Pancreas (tissue), 10 donors: ENCODE results near the gene WDR77. TPM values are rescaled to one million over a fixed set of nuclear protein-coding genes. Genes with fewer than 3 reads are reported as not detected.

Experiments used
- ATAC-seq, 4 donors: fragments of 200-7000 bp; cut with Tn5 transposase; one replicate each; pipeline versions ENCODE4 v1.8.0 to v1.9.1; 2020; ENCODE audit warnings: mild to moderate bottlenecking in 4 of 4, moderate library complexity in 4 of 4
- DNase-seq, 6 donors: peaks; one replicate each; pipeline ENCODE4 v3.0.0-alpha.2; 2020
- FAIRE-seq: peaks from 2 replicates; lab custom pipeline; 2012; peaks lifted over from hg19 to GRCh38; lab: Jason Lieb, UNC
- H3K27ac ChIP-seq, 4 donors: fragments of 200-600 bp; sonication (generic); 1 replicate in 3 of 4; 2 replicates in 1 of 4; pipeline versions ENCODE4 v1.5.0 to v1.8.0; 2020
- H3K27me3 ChIP-seq, 4 donors: fragments of 200-600 bp; one replicate each; pipeline ENCODE4 v1.8.0; 2021
- H3K36me3 ChIP-seq, 3 donors: fragments of 200-600 bp; sonication (generic) in 1 of 3; one replicate each; pipeline versions ENCODE4 v1.5.0 to v1.8.0; 2020 to 2021
- H3K4me1 ChIP-seq, 3 donors: fragments of 200-600 bp; one replicate each; pipeline ENCODE4 v1.8.0; 2021
- H3K4me3 ChIP-seq, 4 donors: fragments of 200-600 bp; sonication (generic) in 2 of 4; one replicate each; pipeline versions ENCODE4 v1.5.0 to v1.8.0; 2020 to 2021
- H3K9me3 ChIP-seq, 4 donors: fragments of 200-600 bp; one replicate each; pipeline ENCODE4 v1.8.0; 2021
- CTCF ChIP-seq, 4 donors: fragments of 200-600 bp; sonication (generic) in 3 of 4; IDR thresholded peaks; one replicate each; pipeline versions ENCODE4 v1.5.0 to v1.8.0; 2021; ENCODE audit warnings: antibody characterized with exemption in 4 of 4
- WGBS, 2 donors: extraction: QIAGEN DNeasy Blood & Tissue Kit; methylation state at CpG; one replicate each; pipeline ENCODE4 v1.1.7; 2013; 5-methylcytosine and 5-hydroxymethylcytosine counted together
- intact Hi-C, 3 donors: fragments of 100-400 bp; cut with DNase I; formaldehyde crosslinking; loops; one replicate each; pipeline versions ENCODE4 v1.11.1 to v1.14.2; 2022
- polyA plus RNA-seq, 2 donors: library from polyadenylated mRNA; stranded (reverse); fragments of 200-250 nt; gene quantifications; one replicate each; pipeline ENCODE4 v1.2.3, GENCODE V29; 2013
- total RNA-seq, 6 donors: library from RNA; stranded (reverse); fragmentation: NEBNext Ultra II Directional in 4 of 6; extraction: Animal tissue kit (Norgen Biotek cat#: 25700) in 4 of 6; gene quantifications; one replicate each; pipeline versions ENCODE4 v1.2.1 to v1.2.4, GENCODE V29; 2021 to 2023
- donor health status: healthy with polysubstance abuse.
- donor health status: DM: no; HTN: no; CAD: no; lungs with moderate emphysema.
- donor health status: DM: no; HTN: no; CAD: no.
- donor health status: control.
- donor health status: control.
- donor health status: Bipolar disorder and iron deficiency.
- donor health status: DM: yes; HTN: yes; CAD: no.
- donor health status: DM: no; HTN: no; CAD: no.
- donor health status: DM: no; HTN: no; CAD: no.
- donor health status: DM: yes; HTN: yes; CAD: no.

Gene WDR77
- total and polyA plus RNA-seq, 8 donors, result 4.8 to 15.2 (median 10.1) TPM

- intact Hi-C loops, result loop anchor here in 2 of 3 donors (5.0 kb wide), 1 partner anchor 180 kb away; no protein-coding TSS in a partner anchor
- H3K9me3 ChIP-seq, result no peaks in the 10 kb centered on the region
- no peak overlapping the region for H3K27ac ChIP-seq
- no peaks in the 10 kb centered on the region for H3K36me3 ChIP-seq
- TF ChIP-seq CTCF (IDR thresholded peaks at IDR 0.05), result no peak
- peaks cover 0 to 5% (median 2%) of the 10 kb centered on the region in 4 donors for H3K27me3 ChIP-seq
- ATAC-seq, result no peak
- 88 to 89% methylated on average over 5 of the region's 5 CpGs for WGBS, 2 donors
- no peak for FAIRE-seq
- no peak for DNase-seq
- H3K4me1 ChIP-seq, result peaks cover 0 to 6% (median 0%) of the 10 kb centered on the region in 3 donors
- no peak overlapping the region for H3K4me3 ChIP-seq
Observed at GRCh38 chr1:111402083-111402482, 47.0 kb downstream of the WDR77 start.

- intact Hi-C loops, result loop anchor here in 2 of 3 donors (5.0 kb wide), 1 partner anchor 178 kb away; no protein-coding TSS in a partner anchor
- DNase-seq, result peak in 3 of 6 donors; percentile 27 to 65 (median 28)
- WGBS, 2 donors, result 20 to 22% methylated on average over 9 of the region's 9 CpGs
- H3K27me3 ChIP-seq, result peaks cover 0 to 5% (median 2%) of the 10 kb centered on the region in 4 donors
- H3K36me3 ChIP-seq, result no peaks in the 10 kb centered on the region
- TF ChIP-seq CTCF (IDR thresholded peaks at IDR 0.05), result peak; percentile 45 to 62 (median 60)
- no peaks in the 10 kb centered on the region for H3K9me3 ChIP-seq
- no peak overlapping the region for H3K4me3 ChIP-seq
- FAIRE-seq, result no peak
- ATAC-seq, result peak in 3 of 4 donors; percentile 63 to 76 (median 71)
- no peaks in the 10 kb centered on the region for H3K4me1 ChIP-seq
- no peak overlapping the region for H3K27ac ChIP-seq
Observed at GRCh38 chr1:111399792-111400610, 49.1 kb downstream of the WDR77 start.

- DNase-seq (no peak), FAIRE-seq (no peak), ATAC-seq (no peak)
- Histone ChIP-seq H3K4me3 (no peak overlapping the region), H3K4me1 (no peaks in the 10 kb centered on the region), H3K36me3 (no peaks in the 10 kb centered on the region), H3K27me3 (no peaks in the 10 kb centered on the region), H3K27ac (no peak overlapping the region), H3K9me3 (no peaks in the 10 kb centered on the region)
- no peak for TF ChIP-seq CTCF (IDR thresholded peaks at IDR 0.05)
- 85 to 89% methylated on average over 1 of the region's 1 CpG for WGBS, 2 donors
- intact Hi-C loops, result no loop called here
Observed at GRCh38 chr1:111392460-111392945, 56.6 kb downstream of the WDR77 start.

- H3K4me3 ChIP-seq, result no peak overlapping the region
- FAIRE-seq (no peak), DNase-seq (no peak), ATAC-seq (no peak)
- H3K36me3 ChIP-seq, result no peaks in the 10 kb centered on the region
- no peak for TF ChIP-seq CTCF (IDR thresholded peaks at IDR 0.05)
- no peaks in the 10 kb centered on the region for H3K9me3 ChIP-seq
- no peaks in the 10 kb centered on the region for H3K4me1 ChIP-seq
- no peaks in the 10 kb centered on the region for H3K27me3 ChIP-seq
- WGBS, 2 donors, result 88 to 93% methylated on average over 1 of the region's 1 CpG
- H3K27ac ChIP-seq, result no peak overlapping the region
- intact Hi-C loops, result no loop called here
Observed at GRCh38 chr1:111392042-111392441, 57.0 kb downstream of the WDR77 start.

Other genes with a start within 250 kb of the WDR77 start
- 10 to 100 TPM in 5 of 6 donors, 1 to 10 TPM in 1; 8.0 to 30.4 (median 15.9) TPM for gene DENND2D, start 248.6 kb downstream of the WDR77 start, total RNA-seq
- 10 to 100 TPM; 21.1 to 27.7 TPM for gene DENND2D, start 248.6 kb downstream of the WDR77 start, polyA plus RNA-seq
- 1 to 10 TPM in 1 of 6 donors, under 1 TPM in 2, not detected in 3; 0.66 to 1.2 (median 0.95) TPM for gene CHI3L2, start 221.5 kb downstream of the WDR77 start, total RNA-seq
- gene CHI3L2, start 221.5 kb downstream of the WDR77 start, polyA plus RNA-seq, result under 1 TPM; 0.07 to 0.30 TPM
- not detected for gene CHIA, start 158.4 kb downstream of the WDR77 start, total RNA-seq
- gene CHIA, start 158.4 kb downstream of the WDR77 start, polyA plus RNA-seq, result under 1 TPM in 1 of 2 donors, not detected in 1; 0.05 TPM
- under 1 TPM; 0.28 to 0.65 (median 0.49) TPM for gene OVGP1, start 21.5 kb downstream of the WDR77 start, total RNA-seq
- 1 to 10 TPM; 1.6 to 3.8 TPM for gene OVGP1, start 21.5 kb downstream of the WDR77 start, polyA plus RNA-seq
- gene ATP5PB, start 208 bp upstream of the WDR77 start, total RNA-seq, result 100 to 1,000 TPM in 2 of 6 donors, 10 to 100 TPM in 4; 56.3 to 103 (median 89.2) TPM
- gene ATP5PB, start 208 bp upstream of the WDR77 start, polyA plus RNA-seq, result 100 to 1,000 TPM in 1 of 2 donors, 10 to 100 TPM in 1; 71.5 to 138 TPM
- 1 to 10 TPM; 1.4 to 9.0 (median 2.0) TPM for gene C1orf162, start 24.7 kb upstream of the WDR77 start, total RNA-seq
- 10 to 100 TPM in 1 of 2 donors, 1 to 10 TPM in 1; 9.0 to 14.6 TPM for gene C1orf162, start 24.7 kb upstream of the WDR77 start, polyA plus RNA-seq
- gene ADORA3, start 54.4 kb upstream of the WDR77 start, total RNA-seq, result 1 to 10 TPM in 3 of 6 donors, under 1 TPM in 3; 0.32 to 7.3 (median 1.1) TPM
- gene ADORA3, start 54.4 kb upstream of the WDR77 start, polyA plus RNA-seq, result 1 to 10 TPM; 1.1 to 1.2 TPM
- 1 to 10 TPM in 2 of 6 donors, under 1 TPM in 2, not detected in 2; 0.25 to 3.7 (median 1.2) TPM for gene TMIGD3, start 54.4 kb upstream of the WDR77 start, total RNA-seq
- gene TMIGD3, start 54.4 kb upstream of the WDR77 start, polyA plus RNA-seq, result 1 to 10 TPM in 1 of 2 donors, under 1 TPM in 1; 0.42 to 1.7 TPM
- gene RAP1A, start 170.5 kb upstream of the WDR77 start, total RNA-seq, result 10 to 100 TPM; 17.0 to 35.1 (median 21.5) TPM
- gene RAP1A, start 170.5 kb upstream of the WDR77 start, polyA plus RNA-seq, result 10 to 100 TPM; 17.3 to 33.1 TPM